SK-N-SH treated with all-trans-retinoic acid at 6 μM for 48 hours (cell line): ENCODE results near the gene RAC3.
A peak's percentile ranks its signal among the peaks of the same experiment; 100 is the strongest.

ENCODE experiments used
- ATAC-seq: fragments of 200-7000 bp; cut with Tn5 transposase; 3 replicates; pipeline ENCODE4 v1.9.1; 2020; ENCODE audit warnings: mild to moderate bottlenecking, moderate library complexity
- ARNTL ChIP-seq: fragments of 450-650 bp; formaldehyde crosslinking; IDR thresholded peaks from 2 replicates; pipeline ENCODE4 v1.5.0; 2020; ENCODE audit warnings: low read depth, mild to moderate bottlenecking, moderate library complexity, borderline replicate concordance
- CSDC2 ChIP-seq: fragments of 250-450 bp; sonication (Bioruptor Pico); IDR thresholded peaks from 2 replicates; pipeline ENCODE4 v1.5.0; 2020; ENCODE audit warnings: mild to moderate bottlenecking, moderate library complexity
- GLIS3 ChIP-seq: fragments of 250-450 bp; sonication (Bioruptor Pico); IDR thresholded peaks from 2 replicates; pipeline ENCODE4 v1.5.0; 2020; ENCODE audit warnings: mild to moderate bottlenecking, moderate library complexity
- OSR1 ChIP-seq: fragments of 250-450 bp; sonication (Bioruptor Pico); IDR thresholded peaks from 2 replicates; pipeline ENCODE4 v1.8.0; 2022; ENCODE audit warnings: moderate library complexity, mild to moderate bottlenecking, inconsistent platforms
- PPARA ChIP-seq: fragments of 250-450 bp; sonication (Bioruptor Pico); IDR thresholded peaks from 2 replicates; pipeline ENCODE4 v1.5.0; 2020; ENCODE audit warnings: mild to moderate bottlenecking, borderline replicate concordance
- RARB ChIP-seq: fragments of 250-450 bp; sonication (Bioruptor Pico); IDR thresholded peaks from 2 replicates; pipeline ENCODE4 v1.8.0; 2021; ENCODE audit warnings: mild to moderate bottlenecking, moderate library complexity
- TCF4 ChIP-seq: fragments of 250-450 bp; sonication (Bioruptor Pico); IDR thresholded peaks from 2 replicates; pipeline ENCODE4 v1.8.0; 2021; ENCODE audit warnings: mild to moderate bottlenecking, moderate library complexity, borderline replicate concordance
- ZC3H10 ChIP-seq: fragments of 250-450 bp; sonication (Bioruptor Pico); IDR thresholded peaks from 2 replicates; pipeline ENCODE4 v1.5.1; 2021; ENCODE audit warnings: mild to moderate bottlenecking, moderate library complexity
- ZFP30 ChIP-seq: fragments of 450-650 bp; formaldehyde crosslinking; IDR thresholded peaks from 2 replicates; pipeline ENCODE4 v1.5.0; 2022; ENCODE audit warnings: mild to moderate bottlenecking, moderate library complexity
- ZNF565 ChIP-seq: fragments of 450-650 bp; formaldehyde crosslinking; conservative IDR thresholded peaks from 2 replicates; pipeline ENCODE4 v1.5.0; 2020; ENCODE audit warnings: low read depth, mild to moderate bottlenecking, moderate library complexity
- ZNF70 ChIP-seq: fragments of 450-650 bp; formaldehyde crosslinking; IDR thresholded peaks from 2 replicates; pipeline ENCODE4 v1.5.0; 2020; ENCODE audit warnings: mild to moderate bottlenecking, moderate library complexity
- TF ChIP-seq, protein P1 (sequence below): fragments of 250-450 bp; sonication (Bioruptor Pico); IDR thresholded peaks from 2 replicates; pipeline ENCODE4 v1.5.0; 2020; ENCODE audit warnings: mild to moderate bottlenecking, moderate library complexity
- TF ChIP-seq, protein P2 (sequence below): fragments of 250-450 bp; sonication (Bioruptor Pico); IDR thresholded peaks from 2 replicates; pipeline ENCODE4 v1.5.1; 2020; ENCODE audit warnings: low read depth, mild to moderate bottlenecking, moderate library complexity
- TF ChIP-seq, protein P3 (sequence below): fragments of 250-450 bp; sonication (Bioruptor Pico); IDR thresholded peaks from 2 replicates; pipeline ENCODE4 v1.8.0; 2021; ENCODE audit warnings: low read depth, mild to moderate bottlenecking, moderate library complexity, borderline replicate concordance
- TF ChIP-seq, protein P4 (sequence below): fragments of 250-450 bp; sonication (Bioruptor Pico); IDR thresholded peaks from 2 replicates; pipeline ENCODE4 v1.5.1; 2021; ENCODE audit warnings: mild to moderate bottlenecking, moderate library complexity

RAC3 gene

DNA sequence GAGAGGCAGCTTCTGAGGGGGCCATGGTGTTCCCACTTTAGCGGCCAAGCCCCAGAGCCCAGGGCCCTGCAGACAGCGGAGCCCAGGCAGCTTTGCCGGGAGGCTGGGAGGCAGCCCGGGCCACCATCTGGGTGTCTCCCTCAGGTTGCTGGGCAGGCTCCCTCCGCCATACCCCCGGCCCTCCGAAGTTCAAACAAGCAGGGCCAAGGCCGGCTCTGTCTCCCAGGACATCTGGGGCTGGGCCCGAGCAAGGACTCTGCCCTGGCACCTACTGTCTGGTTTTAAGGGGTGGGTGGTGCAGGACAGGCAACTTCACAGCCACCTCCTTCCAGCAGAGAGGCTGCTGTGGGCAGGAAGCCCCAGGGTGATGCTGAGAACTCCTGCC is 31.5 kb downstream of the RAC3 start:
- no peak for ATAC-seq
- TF ChIP-seq, protein P1, sequence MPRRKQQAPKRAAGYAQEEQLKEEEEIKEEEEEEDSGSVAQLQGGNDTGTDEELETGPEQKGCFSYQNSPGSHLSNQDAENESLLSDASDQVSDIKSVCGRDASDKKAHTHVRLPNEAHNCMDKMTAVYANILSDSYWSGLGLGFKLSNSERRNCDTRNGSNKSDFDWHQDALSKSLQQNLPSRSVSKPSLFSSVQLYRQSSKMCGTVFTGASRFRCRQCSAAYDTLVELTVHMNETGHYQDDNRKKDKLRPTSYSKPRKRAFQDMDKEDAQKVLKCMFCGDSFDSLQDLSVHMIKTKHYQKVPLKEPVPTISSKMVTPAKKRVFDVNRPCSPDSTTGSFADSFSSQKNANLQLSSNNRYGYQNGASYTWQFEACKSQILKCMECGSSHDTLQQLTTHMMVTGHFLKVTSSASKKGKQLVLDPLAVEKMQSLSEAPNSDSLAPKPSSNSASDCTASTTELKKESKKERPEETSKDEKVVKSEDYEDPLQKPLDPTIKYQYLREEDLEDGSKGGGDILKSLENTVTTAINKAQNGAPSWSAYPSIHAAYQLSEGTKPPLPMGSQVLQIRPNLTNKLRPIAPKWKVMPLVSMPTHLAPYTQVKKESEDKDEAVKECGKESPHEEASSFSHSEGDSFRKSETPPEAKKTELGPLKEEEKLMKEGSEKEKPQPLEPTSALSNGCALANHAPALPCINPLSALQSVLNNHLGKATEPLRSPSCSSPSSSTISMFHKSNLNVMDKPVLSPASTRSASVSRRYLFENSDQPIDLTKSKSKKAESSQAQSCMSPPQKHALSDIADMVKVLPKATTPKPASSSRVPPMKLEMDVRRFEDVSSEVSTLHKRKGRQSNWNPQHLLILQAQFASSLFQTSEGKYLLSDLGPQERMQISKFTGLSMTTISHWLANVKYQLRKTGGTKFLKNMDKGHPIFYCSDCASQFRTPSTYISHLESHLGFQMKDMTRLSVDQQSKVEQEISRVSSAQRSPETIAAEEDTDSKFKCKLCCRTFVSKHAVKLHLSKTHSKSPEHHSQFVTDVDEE (CRISPR knock-in tag) = no peak
- TF ChIP-seq ZC3H10 (no peak), TCF4 (CRISPR knock-in tag) (no peak), CSDC2 (CRISPR knock-in tag) (no peak), OSR1 (CRISPR knock-in tag) (no peak), ZNF565 (CRISPR knock-in tag) (no peak), GLIS3 (CRISPR knock-in tag) (no peak)
- TF ChIP-seq, protein P2, sequence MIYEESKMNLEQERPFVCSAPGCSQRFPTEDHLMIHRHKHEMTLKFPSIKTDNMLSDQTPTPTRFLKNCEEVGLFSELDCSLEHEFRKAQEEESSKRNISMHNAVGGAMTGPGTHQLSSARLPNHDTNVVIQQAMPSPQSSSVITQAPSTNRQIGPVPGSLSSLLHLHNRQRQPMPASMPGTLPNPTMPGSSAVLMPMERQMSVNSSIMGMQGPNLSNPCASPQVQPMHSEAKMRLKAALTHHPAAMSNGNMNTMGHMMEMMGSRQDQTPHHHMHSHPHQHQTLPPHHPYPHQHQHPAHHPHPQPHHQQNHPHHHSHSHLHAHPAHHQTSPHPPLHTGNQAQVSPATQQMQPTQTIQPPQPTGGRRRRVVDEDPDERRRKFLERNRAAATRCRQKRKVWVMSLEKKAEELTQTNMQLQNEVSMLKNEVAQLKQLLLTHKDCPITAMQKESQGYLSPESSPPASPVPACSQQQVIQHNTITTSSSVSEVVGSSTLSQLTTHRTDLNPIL (CRISPR knock-in tag) = no peak

DNA sequence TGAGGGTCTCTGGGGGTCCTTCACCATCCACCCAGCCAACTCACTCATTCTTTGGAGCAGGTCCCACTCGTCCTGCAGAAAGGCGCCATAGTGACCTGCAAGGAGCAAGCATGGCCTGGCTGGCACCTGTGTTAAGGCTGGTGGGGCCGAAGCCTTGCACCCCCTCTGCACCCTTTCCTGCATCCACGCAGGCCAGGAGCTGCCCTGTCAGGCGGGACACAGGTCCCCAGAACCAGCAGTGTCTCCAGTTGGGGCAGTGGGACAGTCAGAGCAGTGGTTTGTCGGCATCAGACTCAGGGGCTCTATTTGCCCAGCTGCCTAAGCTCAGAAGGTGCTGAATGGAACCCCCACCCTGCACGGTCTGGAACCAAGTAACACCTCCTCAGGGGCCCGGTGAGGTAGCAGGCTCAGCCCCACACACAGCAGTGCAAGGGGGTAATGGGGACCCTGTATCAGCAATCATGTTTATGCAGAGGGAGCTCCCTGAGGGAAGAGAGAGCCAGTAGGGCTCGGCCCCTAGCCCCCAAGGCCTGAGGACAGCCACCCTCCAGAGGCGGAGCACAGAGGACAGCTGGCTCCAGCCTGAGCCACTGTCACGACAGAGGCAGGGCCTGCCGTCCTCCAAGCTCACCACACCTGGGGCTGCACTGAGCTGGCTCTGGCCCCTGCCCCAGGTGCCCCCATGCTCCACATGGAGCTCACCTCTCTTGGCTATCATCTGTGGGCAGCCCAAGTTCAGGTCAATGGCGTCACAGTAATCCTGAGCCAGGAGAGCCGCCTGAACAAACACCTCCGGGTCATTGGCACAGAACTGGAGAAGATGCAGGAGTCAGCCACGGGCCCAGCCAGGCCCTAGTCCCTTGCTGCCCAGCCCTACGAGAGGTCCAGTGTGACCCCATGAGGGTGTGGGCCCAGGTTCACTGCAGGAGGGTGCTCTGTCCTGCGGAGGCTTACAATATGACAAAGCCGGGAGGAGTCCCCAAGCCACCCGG is 32.2 kb downstream of the RAC3 start:
- no peak for ATAC-seq
- TF ChIP-seq ARNTL (CRISPR knock-in tag) = no peak
- TF ChIP-seq, protein P1 (CRISPR knock-in tag) = no peak
- TF ChIP-seq ZNF70 (CRISPR knock-in tag) = no peak
- no peak for TF ChIP-seq RARB (CRISPR knock-in tag)

DNA sequence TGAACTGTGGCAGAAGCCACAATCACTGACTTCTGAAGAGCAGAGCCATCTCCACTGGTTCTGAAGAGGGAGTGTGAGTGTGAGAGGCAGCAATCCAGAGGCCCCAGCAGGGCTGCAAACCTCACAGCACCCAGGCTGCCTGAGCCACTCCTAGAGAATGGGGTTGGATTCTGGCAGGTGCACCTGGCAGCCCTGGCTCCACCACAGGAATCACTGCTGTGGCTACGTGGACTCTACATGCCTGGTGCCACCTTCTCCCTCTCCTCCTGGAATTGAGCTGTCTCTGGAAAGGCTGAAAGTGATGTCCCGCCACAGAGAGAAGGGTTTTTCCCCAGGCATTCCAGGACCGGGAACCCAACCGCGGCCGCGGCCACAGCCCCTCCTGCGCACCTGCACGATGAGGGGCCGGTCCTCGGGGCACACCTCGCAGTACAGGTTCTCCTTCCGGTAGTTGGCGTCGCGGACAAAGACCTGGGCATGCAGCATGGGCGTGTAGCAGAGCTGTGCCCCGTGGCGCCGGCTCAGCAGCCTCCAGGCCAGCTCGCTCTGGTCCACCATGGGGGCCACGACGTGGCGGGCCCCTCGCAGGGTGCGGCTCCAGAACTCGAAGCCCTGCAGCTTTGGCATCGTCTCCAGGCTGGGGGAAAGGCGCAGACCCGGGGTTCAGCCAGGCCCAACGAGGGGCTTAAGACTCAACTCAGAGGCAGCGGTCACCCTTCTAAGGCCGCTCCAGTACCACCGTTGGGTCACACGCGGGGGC is 33.1 kb downstream of the RAC3 start:
- peak; percentile 2; the same call in 1 of the 3 replicates for ATAC-seq
- TF ChIP-seq PPARA (CRISPR knock-in tag) = no peak
- TF ChIP-seq, all 23 proteins: peak for 0

DNA sequence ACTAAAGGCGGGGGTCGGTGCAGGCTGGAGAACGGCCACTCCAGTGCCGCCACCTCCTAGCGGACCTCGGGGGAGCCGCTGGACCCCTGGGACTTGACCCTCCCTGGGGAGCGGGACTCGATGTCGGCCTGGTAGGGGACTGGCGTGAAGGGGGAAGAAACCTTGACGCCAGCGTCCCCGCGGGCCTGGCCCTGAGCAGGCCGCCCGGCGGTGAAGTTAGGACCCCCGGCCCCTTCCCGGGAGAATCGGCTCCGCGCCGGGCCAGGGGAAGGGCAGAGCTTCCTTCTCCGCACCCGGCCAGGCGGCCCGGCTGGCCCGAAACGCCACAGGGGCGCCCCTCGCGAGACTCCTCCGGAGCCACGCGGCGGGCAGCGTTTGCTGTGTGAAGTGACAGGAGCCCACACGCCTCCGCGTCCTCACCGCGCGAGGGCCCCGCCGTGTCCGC is 33.7 kb downstream of the RAC3 start:
- ATAC-seq = peak; percentile 20
- TF ChIP-seq, protein P3, sequence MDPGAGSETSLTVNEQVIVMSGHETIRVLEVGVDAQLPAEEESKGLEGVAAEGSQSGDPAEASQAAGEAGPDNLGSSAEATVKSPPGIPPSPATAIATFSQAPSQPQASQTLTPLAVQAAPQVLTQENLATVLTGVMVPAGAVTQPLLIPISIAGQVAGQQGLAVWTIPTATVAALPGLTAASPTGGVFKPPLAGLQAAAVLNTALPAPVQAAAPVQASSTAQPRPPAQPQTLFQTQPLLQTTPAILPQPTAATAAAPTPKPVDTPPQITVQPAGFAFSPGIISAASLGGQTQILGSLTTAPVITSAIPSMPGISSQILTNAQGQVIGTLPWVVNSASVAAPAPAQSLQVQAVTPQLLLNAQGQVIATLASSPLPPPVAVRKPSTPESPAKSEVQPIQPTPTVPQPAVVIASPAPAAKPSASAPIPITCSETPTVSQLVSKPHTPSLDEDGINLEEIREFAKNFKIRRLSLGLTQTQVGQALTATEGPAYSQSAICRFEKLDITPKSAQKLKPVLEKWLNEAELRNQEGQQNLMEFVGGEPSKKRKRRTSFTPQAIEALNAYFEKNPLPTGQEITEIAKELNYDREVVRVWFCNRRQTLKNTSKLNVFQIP = no peak
- TF ChIP-seq ZNF70 (CRISPR knock-in tag) = no peak
- TF ChIP-seq GLIS3 (CRISPR knock-in tag) = no peak
- TF ChIP-seq, protein P4, sequence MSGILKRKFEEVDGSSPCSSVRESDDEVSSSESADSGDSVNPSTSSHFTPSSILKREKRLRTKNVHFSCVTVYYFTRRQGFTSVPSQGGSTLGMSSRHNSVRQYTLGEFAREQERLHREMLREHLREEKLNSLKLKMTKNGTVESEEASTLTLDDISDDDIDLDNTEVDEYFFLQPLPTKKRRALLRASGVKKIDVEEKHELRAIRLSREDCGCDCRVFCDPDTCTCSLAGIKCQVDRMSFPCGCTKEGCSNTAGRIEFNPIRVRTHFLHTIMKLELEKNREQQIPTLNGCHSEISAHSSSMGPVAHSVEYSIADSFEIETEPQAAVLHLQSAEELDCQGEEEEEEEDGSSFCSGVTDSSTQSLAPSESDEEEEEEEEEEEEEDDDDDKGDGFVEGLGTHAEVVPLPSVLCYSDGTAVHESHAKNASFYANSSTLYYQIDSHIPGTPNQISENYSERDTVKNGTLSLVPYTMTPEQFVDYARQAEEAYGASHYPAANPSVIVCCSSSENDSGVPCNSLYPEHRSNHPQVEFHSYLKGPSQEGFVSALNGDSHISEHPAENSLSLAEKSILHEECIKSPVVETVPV (CRISPR knock-in tag) = no peak
- TF ChIP-seq OSR1 (CRISPR knock-in tag) = no peak
- no peak for TF ChIP-seq ZFP30 (CRISPR knock-in tag)
